HG03039 (cell line): Measurements from ENCODE around the gene PTPN5.
"Not testable (repeated sequence)": the region's sequence is repeated elsewhere in the genome, so short reads cannot be mapped to it uniquely, and the experiment has no call there.

Experiments
- ATAC-seq: cut with Tn5 transposase; IDR thresholded peaks from one replicate; pipeline ENCODE4 v1.9.1; 2021; ENCODE audit warnings: mild to moderate bottlenecking, moderate library complexity; ENCODE audit not compliant: unreplicated experiment

Gene PTPN5

GRCh38 chr11:18692941-18693760 is 98.4 kb downstream of the PTPN5 start:
- ATAC-seq = no peak

- ATAC-seq = not testable (repeated sequence)
These were observed 100.0 kb downstream of the PTPN5 start for GRCh38 chr11:18691467-18692140.

GRCh38 chr11:18684267-18684666 is 107.3 kb downstream of the PTPN5 start:
- no peak for ATAC-seq

- no peak for ATAC-seq
These were observed 109.1 kb downstream of the PTPN5 start for GRCh38 chr11:18682466-18682865.

GRCh38 chr11:18681949-18682348 is 109.6 kb downstream of the PTPN5 start:
- ATAC-seq = not testable (repeated sequence)
